Astrocyte (in vitro differentiated cells and primary cell): ENCODE data around the gene PIH1D1. TPM values are rescaled to one million over a fixed set of nuclear protein-coding genes. Genes with fewer than 3 reads are reported as not detected.

Experiments used
- DNase-seq: peaks from one replicate; pipeline ENCODE4 v3.0.0-alpha.2; 2010; ENCODE audit warnings: low read depth
- FAIRE-seq: peaks from 2 replicates; lab custom pipeline; 2011; peaks lifted over from hg19 to GRCh38; lab: Jason Lieb, UNC
- H2AFZ ChIP-seq: 2 replicates; pipeline ENCODE4 v1.6.0; 2012; ENCODE audit warnings: low read depth, low read length, inconsistent platforms
- H3K27ac ChIP-seq: 2 replicates; pipeline ENCODE4 v1.5.1; 2011; ENCODE audit warnings: low read depth, low read length, inconsistent platforms
- H3K27me3 ChIP-seq: 2 replicates; pipeline ENCODE4 v1.6.0; 2011; ENCODE audit warnings: low read length, inconsistent platforms; ENCODE audit not compliant: insufficient read depth
- H3K36me3 ChIP-seq: 2 replicates; pipeline ENCODE4 v1.5.1; 2011; ENCODE audit warnings: low read length, inconsistent platforms; ENCODE audit not compliant: insufficient read depth
- H3K4me1 ChIP-seq: 2 replicates; pipeline ENCODE4 v1.5.1; 2011; ENCODE audit warnings: low read length, inconsistent platforms; ENCODE audit not compliant: insufficient read depth
- H3K4me2 ChIP-seq: 2 replicates; pipeline ENCODE4 v1.6.0; 2012; ENCODE audit warnings: low read length, inconsistent platforms
- H3K4me3 ChIP-seq: 2 replicates; pipeline ENCODE4 v1.5.1; 2011; ENCODE audit warnings: low read depth, mild to moderate bottlenecking, low read length, inconsistent platforms; ENCODE audit not compliant: insufficient read depth
- H3K79me2 ChIP-seq: 2 replicates; pipeline ENCODE4 v1.6.0; 2012; ENCODE audit warnings: mild to moderate bottlenecking, low read length, inconsistent platforms; ENCODE audit not compliant: insufficient read depth
- H3K9ac ChIP-seq: 2 replicates; pipeline ENCODE4 v1.6.0; 2012; ENCODE audit warnings: mild to moderate bottlenecking, low read length, inconsistent platforms
- H3K9me3 ChIP-seq: 2 replicates; pipeline ENCODE4 v1.5.1; 2012; ENCODE audit warnings: low read depth, mild to moderate bottlenecking, low read length, inconsistent platforms; ENCODE audit not compliant: insufficient read depth
- H4K20me1 ChIP-seq: 2 replicates; pipeline ENCODE4 v1.6.0; 2012; ENCODE audit warnings: low read length, inconsistent platforms; ENCODE audit not compliant: insufficient read depth
- H3K27ac Mint-ChIP-seq: one replicate; pipeline ENCODE4 v1.8.0; 2021; ENCODE audit warnings: mild to moderate bottlenecking, mixed read lengths; ENCODE audit not compliant: unreplicated experiment
- H3K27me3 Mint-ChIP-seq: one replicate; pipeline ENCODE4 v1.8.0; 2021; ENCODE audit warnings: low read depth, mixed read lengths; ENCODE audit not compliant: unreplicated experiment
- H3K36me3 Mint-ChIP-seq: one replicate; pipeline ENCODE4 v1.8.0; 2021; ENCODE audit warnings: low read depth, mixed read lengths; ENCODE audit not compliant: unreplicated experiment
- H3K4me1 Mint-ChIP-seq: one replicate; pipeline ENCODE4 v1.8.0; 2021; ENCODE audit warnings: low read depth, mixed read lengths; ENCODE audit not compliant: unreplicated experiment
- H3K4me3 Mint-ChIP-seq: one replicate; pipeline ENCODE4 v1.8.0; 2021; ENCODE audit warnings: mild to moderate bottlenecking, moderate library complexity, mixed read lengths; ENCODE audit not compliant: unreplicated experiment
- H3K9me3 Mint-ChIP-seq: one replicate; pipeline ENCODE4 v1.8.0; 2021; ENCODE audit warnings: mild to moderate bottlenecking, mixed read lengths; ENCODE audit not compliant: unreplicated experiment
- CTCF ChIP-seq: IDR thresholded peaks from 2 replicates; pipeline ENCODE4 v1.5.1; 2011; ENCODE audit warnings: low read depth, mild to moderate bottlenecking, inconsistent platforms, low read length, moderate library complexity; ENCODE audit not compliant: insufficient read depth
- EZH2 ChIP-seq: IDR thresholded peaks from 2 replicates; pipeline ENCODE4 v1.6.1; 2012; ENCODE audit warnings: mild to moderate bottlenecking, low read length, inconsistent platforms; ENCODE audit not compliant: insufficient read depth
- total RNA-seq: library from RNA; stranded (reverse); gene quantifications from 2 replicates; pipeline ENCODE4 v1.2.1, GENCODE V29; 2021

Gene PIH1D1
- total RNA-seq, 1 donor from 2014 or later: 61.3 TPM

- Mint-ChIP-seq H3K36me3 (peaks cover 4% of the 10 kb centered on the region), H3K9me3 (no peaks in the 10 kb centered on the region), H3K27me3 (peaks cover 52% of the 10 kb centered on the region), H3K4me3 (no peak overlapping the region), H3K27ac (no peak overlapping the region), H3K4me1 (no peaks in the 10 kb centered on the region)
- no peaks in the 10 kb centered on the region for H3K36me3 ChIP-seq
- no peaks in the 10 kb centered on the region for H3K27me3 ChIP-seq
- no peak overlapping the region for H3K27ac ChIP-seq
- no peaks in the 10 kb centered on the region for H3K9me3 ChIP-seq
- no peak overlapping the region for H3K9ac ChIP-seq
- no peaks in the 10 kb centered on the region for H3K79me2 ChIP-seq
- H3K4me3 ChIP-seq: no peak overlapping the region
- H2AFZ ChIP-seq: no peak overlapping the region
- H3K4me1 ChIP-seq: no peaks in the 10 kb centered on the region
- FAIRE-seq (no peak), DNase-seq (no peak)
- no peak overlapping the region for H3K4me2 ChIP-seq
- no peaks in the 10 kb centered on the region for H4K20me1 ChIP-seq
- TF ChIP-seq EZH2 (no peak), CTCF (no peak)
Measured at GRCh38 chr19:49411681-49412326, 39.8 kb downstream of the PIH1D1 start.

GRCh38 chr19:49409441-49410029, 42.1 kb downstream of the PIH1D1 start:
- no peaks in the 10 kb centered on the region for H3K36me3 ChIP-seq
- H3K4me1 ChIP-seq: no peaks in the 10 kb centered on the region
- DNase-seq (no peak), FAIRE-seq (no peak)
- Mint-ChIP-seq H3K4me1 (no peaks in the 10 kb centered on the region), H3K4me3 (no peak overlapping the region), H3K27me3 (peaks cover 42% of the 10 kb centered on the region), H3K36me3 (peaks cover 4% of the 10 kb centered on the region), H3K27ac (peak overlapping the region; percentile 53), H3K9me3 (no peaks in the 10 kb centered on the region)
- no peaks in the 10 kb centered on the region for H3K27me3 ChIP-seq
- no peak overlapping the region for H3K4me3 ChIP-seq
- no peaks in the 10 kb centered on the region for H3K9me3 ChIP-seq
- H3K27ac ChIP-seq: no peak overlapping the region
- no peak overlapping the region for H3K9ac ChIP-seq
- H4K20me1 ChIP-seq: no peaks in the 10 kb centered on the region
- no peaks in the 10 kb centered on the region for H3K79me2 ChIP-seq
- H2AFZ ChIP-seq: no peak overlapping the region
- no peak overlapping the region for H3K4me2 ChIP-seq
- TF ChIP-seq CTCF (no peak), EZH2 (no peak)
